ENCODE results near the gene FRMD4B.

DNA sequence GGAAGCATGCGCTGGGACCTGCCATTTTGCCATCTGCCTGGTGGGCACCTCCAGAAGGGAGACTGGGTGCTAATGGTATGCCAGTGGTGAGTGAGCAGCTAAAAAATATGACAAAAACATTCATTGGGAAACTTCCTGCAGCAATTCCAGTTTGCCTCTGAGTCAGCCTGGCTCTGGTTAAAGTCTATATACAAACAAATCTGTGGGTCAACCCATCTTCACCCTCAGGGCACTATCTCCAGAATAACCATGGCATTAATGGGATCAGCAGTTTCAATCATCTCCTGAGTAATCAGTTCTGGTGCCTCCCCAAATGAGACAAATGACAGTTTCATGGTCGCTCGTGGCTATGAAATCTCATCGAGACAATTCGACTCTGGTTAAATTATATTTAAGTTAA lies 21.5 kb downstream of the FRMD4B start:
- TF ChIP-seq, protein P1, sequence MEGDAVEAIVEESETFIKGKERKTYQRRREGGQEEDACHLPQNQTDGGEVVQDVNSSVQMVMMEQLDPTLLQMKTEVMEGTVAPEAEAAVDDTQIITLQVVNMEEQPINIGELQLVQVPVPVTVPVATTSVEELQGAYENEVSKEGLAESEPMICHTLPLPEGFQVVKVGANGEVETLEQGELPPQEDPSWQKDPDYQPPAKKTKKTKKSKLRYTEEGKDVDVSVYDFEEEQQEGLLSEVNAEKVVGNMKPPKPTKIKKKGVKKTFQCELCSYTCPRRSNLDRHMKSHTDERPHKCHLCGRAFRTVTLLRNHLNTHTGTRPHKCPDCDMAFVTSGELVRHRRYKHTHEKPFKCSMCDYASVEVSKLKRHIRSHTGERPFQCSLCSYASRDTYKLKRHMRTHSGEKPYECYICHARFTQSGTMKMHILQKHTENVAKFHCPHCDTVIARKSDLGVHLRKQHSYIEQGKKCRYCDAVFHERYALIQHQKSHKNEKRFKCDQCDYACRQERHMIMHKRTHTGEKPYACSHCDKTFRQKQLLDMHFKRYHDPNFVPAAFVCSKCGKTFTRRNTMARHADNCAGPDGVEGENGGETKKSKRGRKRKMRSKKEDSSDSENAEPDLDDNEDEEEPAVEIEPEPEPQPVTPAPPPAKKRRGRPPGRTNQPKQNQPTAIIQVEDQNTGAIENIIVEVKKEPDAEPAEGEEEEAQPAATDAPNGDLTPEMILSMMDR (IDR thresholded peaks at IDR 0.05), result no peak
- no peak for TF ChIP-seq POLR2AphosphoS5 (IDR thresholded peaks at IDR 0.05)

All from transverse colon (tissue), 4 donors.